HepG2 (cell line): ENCODE data around the gene MYH10. TPM values are rescaled to one million over a fixed set of nuclear protein-coding genes. Genes with fewer than 3 reads are reported as not detected.

ENCODE experiments used
- ATAC-seq: fragments of 200-7000 bp; cut with Tn5 transposase; 3 replicates; pipeline ENCODE4 v1.9.1; 2020; ENCODE audit warnings: mild to moderate bottlenecking, moderate library complexity
- BruUV-seq: library from RNA; stranded (reverse); fragments of 400-500 nt; replicated peaks from 2 replicates; lab custom pipeline; 2021; lab: Mats Ljungman, UMichigan
- CTCF ChIA-PET: fragments of 300-600 bp; formaldehyde crosslinking; extraction: SDS; loops from one replicate; lab custom pipeline; 2021; ENCODE audit warnings: low total read pairs, inconsistent platforms, low intra/inter-chr PET ratio; lab: Yijun Ruan, JAX
- POLR2A ChIA-PET: fragments of 350-600 bp; sonication (Branson Sonifier 250); formaldehyde crosslinking; loops from one replicate; lab custom pipeline; 2020; ENCODE audit warnings: antibody characterized with exemption, inconsistent platforms; lab: Yijun Ruan, JAX
- DNase-seq: peaks from one replicate; pipeline ENCODE4 v3.0.0-alpha.2; 2015; ENCODE audit warnings: low spot score
- FAIRE-seq: peaks from 3 replicates; lab custom pipeline; 2011; peaks lifted over from hg19 to GRCh38; lab: Jason Lieb, UNC
- H2AFZ ChIP-seq: one replicate; pipeline ENCODE4 v1.6.1; 2011; ENCODE audit warnings: low read length, inconsistent platforms
- H3K27ac ChIP-seq: fragments of 300-600 bp; 3 replicates; pipeline ENCODE4 v1.8.0; 2011; ENCODE audit warnings: mixed run types, mild to moderate bottlenecking, mixed read lengths, low read length, inconsistent platforms; ENCODE audit not compliant: insufficient read depth; ENCODE audit errors: extremely low read length
- H3K27me3 ChIP-seq, 2 experiments: fragments of 200-600 bp in 1 of 2; 2 replicates in 1 of 2; 3 replicates in 1 of 2; pipeline versions ENCODE4 v1.6.0 to v1.8.0; 2011; ENCODE audit warnings: low read length in 2 of 2, mild to moderate bottlenecking in 2 of 2, moderate library complexity in 2 of 2, inconsistent platforms in 1 of 2; ENCODE audit not compliant: insufficient read depth in 2 of 2, control insufficient read depth in 1 of 2
- H3K36me3 ChIP-seq, 2 experiments: fragments of 200-600 bp in 1 of 2; replicated peaks in 1 of 2; 2 replicates in 1 of 2; 3 replicates in 1 of 2; pipeline versions ENCODE4 v1.5.1 to v1.8.0; 2011; ENCODE audit warnings: low read length in 2 of 2, inconsistent platforms in 1 of 2; ENCODE audit not compliant: insufficient read depth in 2 of 2, control insufficient read depth in 1 of 2
- H3K4me1 ChIP-seq: 2 replicates; pipeline ENCODE4 v1.5.1; 2012; ENCODE audit warnings: low read length, inconsistent platforms; ENCODE audit not compliant: insufficient read depth
- H3K4me2 ChIP-seq: 2 replicates; pipeline ENCODE4 v1.6.0; 2011; ENCODE audit warnings: low read depth, low read length, inconsistent platforms
- H3K4me3 ChIP-seq, 3 experiments: fragments of 200-600 bp in 1 of 3; sonication (generic), shearing (Covaris generic) in 1 of 3; replicated peaks in 1 of 3; 2 replicates each; pipeline ENCODE4 v1.5.1; 2011 to 2016; ENCODE audit warnings: low read length in 3 of 3, inconsistent platforms in 2 of 3, low read depth in 2 of 3, mild to moderate bottlenecking in 2 of 3, control low read depth in 1 of 3, mixed read lengths in 1 of 3; ENCODE audit not compliant: insufficient read depth in 1 of 3
- H3K79me2 ChIP-seq: one replicate; pipeline ENCODE4 v1.6.1; 2011; ENCODE audit warnings: low read length, inconsistent platforms; ENCODE audit not compliant: insufficient read depth
- H3K9ac ChIP-seq: 2 replicates; pipeline ENCODE4 v1.6.0; 2011; ENCODE audit warnings: mild to moderate bottlenecking, low read depth, low read length, inconsistent platforms; ENCODE audit not compliant: insufficient read depth
- H3K9me3 ChIP-seq: 2 replicates; pipeline ENCODE4 v1.5.1; 2012; ENCODE audit warnings: mild to moderate bottlenecking, low read length
- H4K20me1 ChIP-seq: 2 replicates; pipeline ENCODE4 v1.6.0; 2011; ENCODE audit warnings: inconsistent platforms, mild to moderate bottlenecking, low read length, moderate library complexity; ENCODE audit not compliant: insufficient read depth
- AGO2 ChIP-seq: fragments of 200-400 bp; formaldehyde crosslinking; optimal IDR thresholded peaks from 2 replicates; pipeline ENCODE3; 2017; ENCODE audit warnings: mild to moderate bottlenecking, low read depth, low read length, moderate library complexity
- CEBPB ChIP-seq: IDR thresholded peaks from 2 replicates; pipeline ENCODE4 v1.6.1; 2011; ENCODE audit warnings: low read depth, low read length, improper control_type of control experiment, borderline replicate concordance
- MED13 ChIP-seq: sonication (generic); formaldehyde crosslinking; IDR thresholded peaks from 2 replicates; pipeline ENCODE4 v1.5.0; 2020; ENCODE audit warnings: missing genetic modification reagents
- PAF1 ChIP-seq: IDR thresholded peaks from 2 replicates; pipeline ENCODE4 v1.6.1; 2016; ENCODE audit warnings: missing genetic modification reagents, missing compliant biosample characterization
- POLR2A ChIP-seq, 2 experiments: IDR thresholded peaks; 2 replicates each; pipeline ENCODE4 v1.6.1; 2011; ENCODE audit warnings: low read depth in 2 of 2, low read length in 2 of 2, mild to moderate bottlenecking in 1 of 2, moderate library complexity in 1 of 2; ENCODE audit not compliant: insufficient read depth in 1 of 2
- POLR2G ChIP-seq: fragments of 200-400 bp; formaldehyde crosslinking; IDR thresholded peaks from 2 replicates; pipeline ENCODE4 v1.6.1; 2018; ENCODE audit warnings: mild to moderate bottlenecking, low read depth, low read length, moderate library complexity
- SIX1 ChIP-seq: sonication (generic); formaldehyde crosslinking; IDR thresholded peaks from 2 replicates; pipeline ENCODE4 v1.4.0; 2020; ENCODE audit warnings: missing genetic modification reagents, borderline replicate concordance
- SMAD1 ChIP-seq: sonication (generic); formaldehyde crosslinking; IDR thresholded peaks from 2 replicates; pipeline ENCODE4 v1.4.0; 2020; ENCODE audit warnings: missing genetic modification reagents, low read depth, mild to moderate bottlenecking, borderline replicate concordance
- TERF1 ChIP-seq: sonication (generic); formaldehyde crosslinking; IDR thresholded peaks from 2 replicates; pipeline ENCODE4 v1.8.0; 2022; ENCODE audit warnings: mild to moderate bottlenecking, missing genetic modification reagents, moderate library complexity
- THAP8 ChIP-seq: sonication (generic); formaldehyde crosslinking; IDR thresholded peaks from 2 replicates; pipeline ENCODE4 v1.5.1; 2020; ENCODE audit warnings: missing genetic modification reagents, mild to moderate bottlenecking, borderline replicate concordance
- ZNF777 ChIP-seq: sonication (generic); formaldehyde crosslinking; IDR thresholded peaks from 2 replicates; pipeline ENCODE4 v1.4.0; 2020; ENCODE audit warnings: missing genetic modification reagents
- ZSCAN22 ChIP-seq: sonication (generic); formaldehyde crosslinking; IDR thresholded peaks from 2 replicates; pipeline ENCODE4 v1.4.0; 2020; ENCODE audit warnings: mild to moderate bottlenecking, missing genetic modification reagents
- WGBS: methylation state at CpG from one replicate; pipeline ENCODE4 v1.1.6; 2017; ENCODE audit warnings: low lambda C conversion rate; 5-methylcytosine and 5-hydroxymethylcytosine counted together
- in situ Hi-C: cut with HindIII; loops from 2 replicates; pipeline ENCODE4 v1.10.0; 2017; ENCODE audit warnings: low pct_unique_long_range_greater_than_20kb; ENCODE audit not compliant: extremely low pct_ligation_motif_present
- intact Hi-C: fragments of 100-400 bp; cut with micrococcal nuclease; formaldehyde crosslinking; loops from one replicate; pipeline ENCODE4 v1.10.0; 2022; ENCODE audit not compliant: unreplicated experiment
- polyA plus RNA-seq, 8 experiments: library from polyadenylated mRNA; depleted of rRNA in 3 of 8; stranded (reverse) in 7 of 8; unstranded in 1 of 8; fragments of >200 nt; fragmentation: Illumina TruSeq in 4 of 8; extraction: Trizol in 4 of 8; gene quantifications; 2 replicates each; pipeline versions ENCODE4 v1.2.1 to v1.2.3, GENCODE V29; 2011 to 2016; ENCODE audit warnings: low read depth in 4 of 8, missing spikeins in 1 of 8, mixed read lengths in 1 of 8; ENCODE audit not compliant: insufficient read depth in 1 of 8
- total RNA-seq, 5 experiments: library from RNA; depleted of rRNA; stranded (reverse); fragments of >200 nt; fragmentation: Illumina TruSeq; extraction: Trizol; gene quantifications; 2 replicates each; pipeline ENCODE4 v1.2.3, GENCODE V29; 2016; ENCODE audit warnings: low read depth in 1 of 5
- TF ChIP-seq, protein P1 (sequence below): IDR thresholded peaks from 2 replicates; pipeline ENCODE4 v1.6.1; 2016; ENCODE audit warnings: low read depth, control low read depth

The MYH10 gene
- total and polyA plus RNA-seq, 2 of the 13 experiments (the other 11 are each of a cell fraction or from before 2014, with no cell fraction given), result 43.4 to 68.6 TPM

- 97% methylated on average over 5 of the region's 5 CpGs for WGBS
- DNase-seq, result no peak
- ChIA-PET POLR2A (no interaction called here), CTCF (no interaction called here)
- no peak overlapping the region for H3K9ac ChIP-seq
- no peaks in the 10 kb centered on the region for H4K20me1 ChIP-seq
- peaks cover 5% of the 10 kb centered on the region; the same call in 1 of the 2 replicates for H3K9me3 ChIP-seq
- peaks cover 33 to 94% of the 10 kb centered on the region in 2 experiments for H3K36me3 ChIP-seq
- H3K4me1 ChIP-seq, result peaks cover 22% of the 10 kb centered on the region
- no peak for FAIRE-seq
- in situ Hi-C loops, result no loop called here
- intact Hi-C loops, result no loop called here
- H3K4me2 ChIP-seq, result no peak overlapping the region
- no peak overlapping the region for H3K4me3 ChIP-seq
- no peak overlapping the region for H3K27ac ChIP-seq
- no peak for ATAC-seq
- H2AFZ ChIP-seq, result no peak overlapping the region
- BruUV-seq, result no TSS peak
- H3K79me2 ChIP-seq, result no peaks in the 10 kb centered on the region
- TF ChIP-seq POLR2G, result peak; percentile 28; the same call in 1 of the 2 replicates
- TF ChIP-seq PAF1, result no peak
- no peak for TF ChIP-seq THAP8
- no peaks in the 10 kb centered on the region for H3K27me3 ChIP-seq
Observed at GRCh38 chr17:8481703-8482102, 148.8 kb downstream of the MYH10 start.

DNA sequence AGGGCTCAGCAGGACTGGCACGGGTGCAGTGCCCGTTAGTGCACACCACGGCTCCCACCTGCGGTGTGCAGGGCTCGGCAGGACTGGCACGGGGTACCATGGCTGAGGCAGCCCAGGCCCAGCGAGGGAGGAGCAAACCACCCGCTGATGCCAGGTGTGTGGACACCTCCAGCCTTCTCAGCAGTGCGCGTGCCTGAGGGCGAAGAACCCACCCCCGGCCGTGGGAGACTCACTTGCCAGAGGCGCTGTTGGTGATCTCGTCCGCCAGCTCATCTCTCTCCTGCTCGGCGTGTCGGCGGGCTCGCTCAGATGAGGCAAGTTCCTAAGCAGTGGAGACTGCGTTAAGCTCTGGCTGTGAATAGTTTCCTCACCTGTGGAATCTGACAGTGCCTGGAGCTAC lies 149.4 kb downstream of the MYH10 start:
- no peak for ATAC-seq
- H3K4me1 ChIP-seq, result peaks cover 22% of the 10 kb centered on the region
- no TSS peak for BruUV-seq
- no peak overlapping the region for H3K4me2 ChIP-seq
- TF ChIP-seq ZSCAN22, result no peak
- TF ChIP-seq AGO2, result peak; percentile 52
- no peak for TF ChIP-seq SIX1 (CRISPR knock-in tag)
- no peak for TF ChIP-seq CEBPB
- no peak for TF ChIP-seq MED13 (CRISPR knock-in tag)
- TF ChIP-seq, protein P1, sequence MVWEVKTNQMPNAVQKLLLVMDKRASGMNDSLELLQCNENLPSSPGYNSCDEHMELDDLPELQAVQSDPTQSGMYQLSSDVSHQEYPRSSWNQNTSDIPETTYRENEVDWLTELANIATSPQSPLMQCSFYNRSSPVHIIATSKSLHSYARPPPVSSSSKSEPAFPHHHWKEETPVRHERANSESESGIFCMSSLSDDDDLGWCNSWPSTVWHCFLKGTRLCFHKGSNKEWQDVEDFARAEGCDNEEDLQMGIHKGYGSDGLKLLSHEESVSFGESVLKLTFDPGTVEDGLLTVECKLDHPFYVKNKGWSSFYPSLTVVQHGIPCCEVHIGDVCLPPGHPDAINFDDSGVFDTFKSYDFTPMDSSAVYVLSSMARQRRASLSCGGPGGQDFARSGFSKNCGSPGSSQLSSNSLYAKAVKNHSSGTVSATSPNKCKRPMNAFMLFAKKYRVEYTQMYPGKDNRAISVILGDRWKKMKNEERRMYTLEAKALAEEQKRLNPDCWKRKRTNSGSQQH (CRISPR knock-in tag), result no peak
- no peak for TF ChIP-seq SMAD1
- no peak for TF ChIP-seq TERF1 (CRISPR knock-in tag)
- TF ChIP-seq ZNF777 (CRISPR knock-in tag), result no peak
- peak in 1 of 2 experiments; percentile 34; a peak in 1 of 4 replicates for TF ChIP-seq POLR2A (IDR thresholded peaks at IDR 0.05; ENCODE audit: insufficient read depth in 1 of 2, low read depth in 2 of 2, low read length in 2 of 2)
- TF ChIP-seq, all 625 proteins: peak for 2
- no peak for DNase-seq
- Histone ChIP-seq H4K20me1 (no peaks in the 10 kb centered on the region), H3K27ac (no peak overlapping the region), H3K79me2 (no peaks in the 10 kb centered on the region), H3K36me3 (peaks cover 36 to 96% of the 10 kb centered on the region in 2 experiments), H3K9ac (no peak overlapping the region), H3K4me3 (no peak overlapping the region), H2AFZ (no peak overlapping the region), H3K27me3 (no peaks in the 10 kb centered on the region), H3K9me3 (peaks cover 5% of the 10 kb centered on the region; the same call in 1 of the 2 replicates)
- no peak for FAIRE-seq
- ChIA-PET POLR2A (no interaction called here), CTCF (no interaction called here)
- in situ Hi-C loops (no loop called here), intact Hi-C loops (no loop called here)
- 98% methylated on average over 20 of the region's 22 CpGs for WGBS
